Ishikawa (cell line): ENCODE measurements around the gene HSPH1.

ENCODE experiments used
- CEBPB ChIP-seq: IDR thresholded peaks from 2 replicates; pipeline ENCODE4 v1.6.1; 2012
- CREB1 ChIP-seq: IDR thresholded peaks from 2 replicates; pipeline ENCODE4 v1.6.1; 2012; ENCODE audit warnings: low read depth
- EGR1 ChIP-seq: IDR thresholded peaks from 2 replicates; pipeline ENCODE4 v1.6.1; 2012
- EP300 ChIP-seq: IDR thresholded peaks from 2 replicates; pipeline ENCODE4 v1.6.1; 2012; ENCODE audit warnings: borderline replicate concordance
- FOXM1 ChIP-seq: IDR thresholded peaks from 2 replicates; pipeline ENCODE4 v1.6.1; 2012; ENCODE audit warnings: low read depth, borderline replicate concordance
- NFIC ChIP-seq: IDR thresholded peaks from 2 replicates; pipeline ENCODE4 v1.6.1; 2012
- RAD21 ChIP-seq: IDR thresholded peaks from 2 replicates; pipeline ENCODE4 v1.6.1; 2012; ENCODE audit warnings: low read depth
- TAF1 ChIP-seq: IDR thresholded peaks from 2 replicates; pipeline ENCODE4 v1.6.1; 2012; ENCODE audit warnings: low read depth, mild to moderate bottlenecking
- TCF12 ChIP-seq: IDR thresholded peaks from 2 replicates; pipeline ENCODE4 v1.6.1; 2012; ENCODE audit warnings: low read depth
- TEAD4 ChIP-seq: IDR thresholded peaks from 2 replicates; pipeline ENCODE4 v1.6.1; 2012
- YY1 ChIP-seq: IDR thresholded peaks from 2 replicates; pipeline ENCODE4 v1.6.1; 2012; ENCODE audit warnings: low read depth
- ZBTB7A ChIP-seq: IDR thresholded peaks from 2 replicates; pipeline ENCODE4 v1.6.1; 2012; ENCODE audit warnings: low read depth
- TF ChIP-seq, protein P1 (sequence below): IDR thresholded peaks from 2 replicates; pipeline ENCODE4 v1.6.1; 2012
- TF ChIP-seq, protein P2 (sequence below): IDR thresholded peaks from 2 replicates; pipeline ENCODE4 v1.6.1; 2012; ENCODE audit warnings: low read depth, mild to moderate bottlenecking
- TF ChIP-seq, protein P3 (sequence below): IDR thresholded peaks from 2 replicates; pipeline ENCODE4 v1.6.1; 2012

HSPH1 gene

GRCh38 chr13:31119526-31119925 is 42.2 kb downstream of the HSPH1 start:
- TF ChIP-seq ZBTB7A = no peak
- TF ChIP-seq TEAD4 = no peak
- TF ChIP-seq YY1 = no peak
- no peak for TF ChIP-seq TAF1
- TF ChIP-seq NFIC = no peak
- TF ChIP-seq TCF12 = no peak
- TF ChIP-seq RAD21 = no peak
- TF ChIP-seq, protein P1, sequence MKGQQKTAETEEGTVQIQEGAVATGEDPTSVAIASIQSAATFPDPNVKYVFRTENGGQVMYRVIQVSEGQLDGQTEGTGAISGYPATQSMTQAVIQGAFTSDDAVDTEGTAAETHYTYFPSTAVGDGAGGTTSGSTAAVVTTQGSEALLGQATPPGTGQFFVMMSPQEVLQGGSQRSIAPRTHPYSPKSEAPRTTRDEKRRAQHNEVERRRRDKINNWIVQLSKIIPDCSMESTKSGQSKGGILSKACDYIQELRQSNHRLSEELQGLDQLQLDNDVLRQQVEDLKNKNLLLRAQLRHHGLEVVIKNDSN = no peak
- TF ChIP-seq CEBPB = no peak
- TF ChIP-seq FOXM1 = no peak
- TF ChIP-seq, protein P2, sequence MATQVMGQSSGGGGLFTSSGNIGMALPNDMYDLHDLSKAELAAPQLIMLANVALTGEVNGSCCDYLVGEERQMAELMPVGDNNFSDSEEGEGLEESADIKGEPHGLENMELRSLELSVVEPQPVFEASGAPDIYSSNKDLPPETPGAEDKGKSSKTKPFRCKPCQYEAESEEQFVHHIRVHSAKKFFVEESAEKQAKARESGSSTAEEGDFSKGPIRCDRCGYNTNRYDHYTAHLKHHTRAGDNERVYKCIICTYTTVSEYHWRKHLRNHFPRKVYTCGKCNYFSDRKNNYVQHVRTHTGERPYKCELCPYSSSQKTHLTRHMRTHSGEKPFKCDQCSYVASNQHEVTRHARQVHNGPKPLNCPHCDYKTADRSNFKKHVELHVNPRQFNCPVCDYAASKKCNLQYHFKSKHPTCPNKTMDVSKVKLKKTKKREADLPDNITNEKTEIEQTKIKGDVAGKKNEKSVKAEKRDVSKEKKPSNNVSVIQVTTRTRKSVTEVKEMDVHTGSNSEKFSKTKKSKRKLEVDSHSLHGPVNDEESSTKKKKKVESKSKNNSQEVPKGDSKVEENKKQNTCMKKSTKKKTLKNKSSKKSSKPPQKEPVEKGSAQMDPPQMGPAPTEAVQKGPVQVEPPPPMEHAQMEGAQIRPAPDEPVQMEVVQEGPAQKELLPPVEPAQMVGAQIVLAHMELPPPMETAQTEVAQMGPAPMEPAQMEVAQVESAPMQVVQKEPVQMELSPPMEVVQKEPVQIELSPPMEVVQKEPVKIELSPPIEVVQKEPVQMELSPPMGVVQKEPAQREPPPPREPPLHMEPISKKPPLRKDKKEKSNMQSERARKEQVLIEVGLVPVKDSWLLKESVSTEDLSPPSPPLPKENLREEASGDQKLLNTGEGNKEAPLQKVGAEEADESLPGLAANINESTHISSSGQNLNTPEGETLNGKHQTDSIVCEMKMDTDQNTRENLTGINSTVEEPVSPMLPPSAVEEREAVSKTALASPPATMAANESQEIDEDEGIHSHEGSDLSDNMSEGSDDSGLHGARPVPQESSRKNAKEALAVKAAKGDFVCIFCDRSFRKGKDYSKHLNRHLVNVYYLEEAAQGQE = no peak

- TF ChIP-seq TCF12 (no peak), CREB1 (no peak), RAD21 (no peak), TEAD4 (no peak), EGR1 (no peak), EP300 (no peak), NFIC (no peak), YY1 (no peak), CEBPB (no peak), ZBTB7A (no peak), TAF1 (no peak), FOXM1 (no peak)
- TF ChIP-seq, protein P2 = no peak
- TF ChIP-seq, protein P1 = no peak
- TF ChIP-seq, protein P3, sequence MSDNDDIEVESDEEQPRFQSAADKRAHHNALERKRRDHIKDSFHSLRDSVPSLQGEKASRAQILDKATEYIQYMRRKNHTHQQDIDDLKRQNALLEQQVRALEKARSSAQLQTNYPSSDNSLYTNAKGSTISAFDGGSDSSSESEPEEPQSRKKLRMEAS = no peak
Observed at GRCh38 chr13:31116224-31116623, 45.5 kb downstream of the HSPH1 start.

- TF ChIP-seq YY1 (no peak), TEAD4 (no peak), RAD21 (no peak), TCF12 (no peak), EGR1 (no peak), NFIC (no peak), TAF1 (no peak), FOXM1 (no peak), CREB1 (no peak), ZBTB7A (no peak), CEBPB (no peak)
- TF ChIP-seq, protein P3 = no peak
- TF ChIP-seq, protein P1 = no peak
- TF ChIP-seq, protein P2 = no peak
Observed at GRCh38 chr13:31115616-31116015, 46.1 kb downstream of the HSPH1 start.

DNA sequence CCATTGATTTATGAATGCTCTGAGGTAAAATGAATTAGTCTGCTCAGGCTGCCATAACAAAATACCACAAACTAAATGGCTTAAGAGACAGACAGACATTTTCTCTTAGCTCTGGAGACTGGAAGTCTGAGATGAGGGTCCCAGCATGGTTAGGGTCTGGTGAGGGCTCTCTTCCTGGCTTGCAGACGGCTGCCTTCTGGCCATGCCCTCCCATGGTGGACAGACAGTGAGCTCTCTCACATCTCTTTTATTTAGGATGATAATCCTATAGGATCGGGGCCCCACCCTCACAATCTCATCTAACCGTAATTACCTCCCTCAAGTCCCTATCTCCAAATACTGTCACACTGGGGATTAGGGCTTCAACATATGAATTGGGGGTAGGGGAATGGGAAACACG is 47.1 kb downstream of the HSPH1 start:
- TF ChIP-seq ZBTB7A (no peak), EGR1 (no peak), NFIC (no peak), TEAD4 (no peak), YY1 (no peak), CEBPB (no peak), EP300 (no peak), TCF12 (no peak), TAF1 (no peak), FOXM1 (no peak), RAD21 (no peak), CREB1 (no peak)
- TF ChIP-seq, protein P3 = no peak
- TF ChIP-seq, protein P1 = no peak
